Astrocyte (in vitro differentiated cells and primary cell): ENCODE data around the gene ELAVL2. TPM values are rescaled to one million over a fixed set of nuclear protein-coding genes. Genes with fewer than 3 reads are reported as not detected.

Source experiments
- DNase-seq: peaks from one replicate; pipeline ENCODE4 v3.0.0-alpha.2; 2010; ENCODE audit warnings: low read depth
- FAIRE-seq: peaks from 2 replicates; lab custom pipeline; 2011; peaks lifted over from hg19 to GRCh38; lab: Jason Lieb, UNC
- H2AFZ ChIP-seq: 2 replicates; pipeline ENCODE4 v1.6.0; 2012; ENCODE audit warnings: low read depth, low read length, inconsistent platforms
- H3K27ac ChIP-seq: 2 replicates; pipeline ENCODE4 v1.5.1; 2011; ENCODE audit warnings: low read depth, low read length, inconsistent platforms
- H3K27me3 ChIP-seq: 2 replicates; pipeline ENCODE4 v1.6.0; 2011; ENCODE audit warnings: low read length, inconsistent platforms; ENCODE audit not compliant: insufficient read depth
- H3K36me3 ChIP-seq: 2 replicates; pipeline ENCODE4 v1.5.1; 2011; ENCODE audit warnings: low read length, inconsistent platforms; ENCODE audit not compliant: insufficient read depth
- H3K4me1 ChIP-seq: 2 replicates; pipeline ENCODE4 v1.5.1; 2011; ENCODE audit warnings: low read length, inconsistent platforms; ENCODE audit not compliant: insufficient read depth
- H3K4me2 ChIP-seq: 2 replicates; pipeline ENCODE4 v1.6.0; 2012; ENCODE audit warnings: low read length, inconsistent platforms
- H3K4me3 ChIP-seq: 2 replicates; pipeline ENCODE4 v1.5.1; 2011; ENCODE audit warnings: low read depth, mild to moderate bottlenecking, low read length, inconsistent platforms; ENCODE audit not compliant: insufficient read depth
- H3K79me2 ChIP-seq: 2 replicates; pipeline ENCODE4 v1.6.0; 2012; ENCODE audit warnings: mild to moderate bottlenecking, low read length, inconsistent platforms; ENCODE audit not compliant: insufficient read depth
- H3K9ac ChIP-seq: 2 replicates; pipeline ENCODE4 v1.6.0; 2012; ENCODE audit warnings: mild to moderate bottlenecking, low read length, inconsistent platforms
- H3K9me3 ChIP-seq: 2 replicates; pipeline ENCODE4 v1.5.1; 2012; ENCODE audit warnings: low read depth, mild to moderate bottlenecking, low read length, inconsistent platforms; ENCODE audit not compliant: insufficient read depth
- H4K20me1 ChIP-seq: 2 replicates; pipeline ENCODE4 v1.6.0; 2012; ENCODE audit warnings: low read length, inconsistent platforms; ENCODE audit not compliant: insufficient read depth
- H3K27ac Mint-ChIP-seq: one replicate; pipeline ENCODE4 v1.8.0; 2021; ENCODE audit warnings: mild to moderate bottlenecking, mixed read lengths; ENCODE audit not compliant: unreplicated experiment
- H3K27me3 Mint-ChIP-seq: one replicate; pipeline ENCODE4 v1.8.0; 2021; ENCODE audit warnings: low read depth, mixed read lengths; ENCODE audit not compliant: unreplicated experiment
- H3K36me3 Mint-ChIP-seq: one replicate; pipeline ENCODE4 v1.8.0; 2021; ENCODE audit warnings: low read depth, mixed read lengths; ENCODE audit not compliant: unreplicated experiment
- H3K4me1 Mint-ChIP-seq: one replicate; pipeline ENCODE4 v1.8.0; 2021; ENCODE audit warnings: low read depth, mixed read lengths; ENCODE audit not compliant: unreplicated experiment
- H3K4me3 Mint-ChIP-seq: one replicate; pipeline ENCODE4 v1.8.0; 2021; ENCODE audit warnings: mild to moderate bottlenecking, moderate library complexity, mixed read lengths; ENCODE audit not compliant: unreplicated experiment
- H3K9me3 Mint-ChIP-seq: one replicate; pipeline ENCODE4 v1.8.0; 2021; ENCODE audit warnings: mild to moderate bottlenecking, mixed read lengths; ENCODE audit not compliant: unreplicated experiment
- EZH2 ChIP-seq: IDR thresholded peaks from 2 replicates; pipeline ENCODE4 v1.6.1; 2012; ENCODE audit warnings: mild to moderate bottlenecking, low read length, inconsistent platforms; ENCODE audit not compliant: insufficient read depth
- total RNA-seq: library from RNA; stranded (reverse); gene quantifications from 2 replicates; pipeline ENCODE4 v1.2.1, GENCODE V29; 2021
- TF ChIP-seq, protein P1 (sequence below): IDR thresholded peaks from 2 replicates; pipeline ENCODE4 v1.5.1; 2011; ENCODE audit warnings: low read depth, mild to moderate bottlenecking, inconsistent platforms, low read length, moderate library complexity; ENCODE audit not compliant: insufficient read depth

Gene ELAVL2
- total RNA-seq, 1 donor from 2014 or later: 22.2 TPM

DNA sequence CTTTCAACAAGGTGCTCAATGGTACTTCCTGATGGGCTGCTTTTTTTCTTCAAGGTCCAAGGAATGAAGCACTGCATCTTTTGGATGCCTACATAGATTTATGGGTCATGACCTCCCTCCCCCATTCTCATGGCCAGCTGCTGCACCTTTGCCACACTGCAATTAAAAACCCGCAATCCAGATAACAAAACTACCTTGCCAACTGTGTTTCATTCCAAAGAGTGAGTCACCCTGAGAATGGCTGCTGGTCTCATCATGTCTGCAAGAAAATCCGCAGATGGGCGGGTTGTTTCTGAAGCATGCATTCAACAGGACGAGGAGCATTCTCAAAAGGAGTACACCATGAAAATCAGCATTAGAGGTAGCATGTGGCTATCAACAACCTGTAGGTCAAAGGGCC is 139.8 kb downstream of the ELAVL2 start:
- Mint-ChIP-seq H3K36me3 (no peaks in the 10 kb centered on the region), H3K4me3 (no peak overlapping the region), H3K9me3 (no peaks in the 10 kb centered on the region), H3K4me1 (peaks cover 43% of the 10 kb centered on the region), H3K27me3 (no peaks in the 10 kb centered on the region), H3K27ac (peak overlapping the region; percentile 44)
- Histone ChIP-seq H3K9ac (no peak overlapping the region), H2AFZ (no peak overlapping the region), H3K9me3 (no peaks in the 10 kb centered on the region), H4K20me1 (no peaks in the 10 kb centered on the region), H3K4me2 (peak overlapping the region; percentile 40), H3K36me3 (no peaks in the 10 kb centered on the region), H3K4me3 (no peak overlapping the region), H3K79me2 (no peaks in the 10 kb centered on the region), H3K4me1 (peaks cover 21% of the 10 kb centered on the region), H3K27ac (no peak overlapping the region), H3K27me3 (no peaks in the 10 kb centered on the region)
- DNase-seq (peak; percentile 87), FAIRE-seq (no peak)
- TF ChIP-seq, protein P1, sequence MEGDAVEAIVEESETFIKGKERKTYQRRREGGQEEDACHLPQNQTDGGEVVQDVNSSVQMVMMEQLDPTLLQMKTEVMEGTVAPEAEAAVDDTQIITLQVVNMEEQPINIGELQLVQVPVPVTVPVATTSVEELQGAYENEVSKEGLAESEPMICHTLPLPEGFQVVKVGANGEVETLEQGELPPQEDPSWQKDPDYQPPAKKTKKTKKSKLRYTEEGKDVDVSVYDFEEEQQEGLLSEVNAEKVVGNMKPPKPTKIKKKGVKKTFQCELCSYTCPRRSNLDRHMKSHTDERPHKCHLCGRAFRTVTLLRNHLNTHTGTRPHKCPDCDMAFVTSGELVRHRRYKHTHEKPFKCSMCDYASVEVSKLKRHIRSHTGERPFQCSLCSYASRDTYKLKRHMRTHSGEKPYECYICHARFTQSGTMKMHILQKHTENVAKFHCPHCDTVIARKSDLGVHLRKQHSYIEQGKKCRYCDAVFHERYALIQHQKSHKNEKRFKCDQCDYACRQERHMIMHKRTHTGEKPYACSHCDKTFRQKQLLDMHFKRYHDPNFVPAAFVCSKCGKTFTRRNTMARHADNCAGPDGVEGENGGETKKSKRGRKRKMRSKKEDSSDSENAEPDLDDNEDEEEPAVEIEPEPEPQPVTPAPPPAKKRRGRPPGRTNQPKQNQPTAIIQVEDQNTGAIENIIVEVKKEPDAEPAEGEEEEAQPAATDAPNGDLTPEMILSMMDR: no peak
- no peak for TF ChIP-seq EZH2

DNA sequence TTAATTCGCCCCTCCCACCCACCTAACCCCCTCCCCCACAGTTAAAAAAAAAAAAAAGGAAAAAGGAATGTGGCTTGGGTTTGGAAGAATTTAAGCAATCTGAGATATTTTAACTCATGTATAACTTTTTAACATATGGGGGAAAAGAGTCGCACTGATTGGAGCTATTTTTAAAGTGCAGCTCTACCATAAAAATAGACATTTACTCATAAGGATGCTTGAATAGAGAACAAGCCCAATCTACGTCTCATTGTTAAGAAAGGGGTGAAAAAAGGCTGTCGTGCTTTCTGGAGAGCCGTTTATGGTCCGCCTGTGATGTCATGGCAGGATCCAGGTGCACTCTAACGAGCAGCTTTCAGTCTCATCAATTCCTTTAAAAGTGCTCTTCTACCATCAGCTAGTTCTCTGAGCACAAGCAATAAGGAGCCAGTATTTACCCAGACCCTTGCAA is 142.4 kb downstream of the ELAVL2 start:
- Histone ChIP-seq H3K79me2 (no peaks in the 10 kb centered on the region), H4K20me1 (no peaks in the 10 kb centered on the region), H3K4me2 (peak overlapping the region; percentile 69), H3K9me3 (no peaks in the 10 kb centered on the region), H2AFZ (no peak overlapping the region), H3K27me3 (no peaks in the 10 kb centered on the region), H3K9ac (no peak overlapping the region), H3K27ac (peak overlapping the region; percentile 31), H3K4me3 (no peak overlapping the region), H3K4me1 (peaks cover 21% of the 10 kb centered on the region), H3K36me3 (no peaks in the 10 kb centered on the region)
- no peaks in the 10 kb centered on the region for H3K27me3 Mint-ChIP-seq
- H3K27ac Mint-ChIP-seq: peak overlapping the region; percentile 82
- peak; percentile 50 for DNase-seq
- no peaks in the 10 kb centered on the region for H3K9me3 Mint-ChIP-seq
- peak overlapping the region; percentile 21 for H3K4me3 Mint-ChIP-seq
- TF ChIP-seq, protein P1: no peak
- no peak for TF ChIP-seq EZH2
- no peaks in the 10 kb centered on the region for H3K36me3 Mint-ChIP-seq
- FAIRE-seq: no peak
- H3K4me1 Mint-ChIP-seq: peaks cover 46% of the 10 kb centered on the region

DNA sequence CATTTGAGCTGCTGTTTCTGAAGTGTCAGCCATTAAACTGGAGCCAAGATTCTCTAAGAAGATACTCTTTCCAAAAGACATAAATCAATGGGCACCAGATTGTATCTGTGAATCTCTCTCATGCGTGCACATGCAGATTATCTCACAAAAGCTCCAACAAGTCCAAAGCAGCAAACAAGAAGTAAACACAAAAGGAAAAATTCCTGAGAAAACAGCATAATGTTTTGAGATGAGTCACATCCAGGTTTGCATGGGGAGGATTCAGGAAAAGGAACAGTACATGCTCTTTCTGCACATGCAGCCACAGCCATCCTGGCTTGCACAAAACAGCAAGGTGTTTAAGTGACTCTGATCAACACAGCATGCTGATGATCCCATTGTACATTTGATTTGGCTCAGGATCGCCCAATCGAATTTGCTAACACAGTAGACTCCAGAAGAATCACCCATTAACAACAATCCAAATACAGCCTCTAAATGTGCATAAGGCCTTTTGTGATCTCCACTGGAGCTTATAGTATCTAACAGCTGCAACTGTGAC is 143.1 kb downstream of the ELAVL2 start:
- no peak for TF ChIP-seq EZH2
- Histone ChIP-seq H3K9ac (no peak overlapping the region), H3K4me3 (no peak overlapping the region), H3K9me3 (no peaks in the 10 kb centered on the region), H3K27ac (no peak overlapping the region), H3K27me3 (no peaks in the 10 kb centered on the region), H3K4me1 (peaks cover 21% of the 10 kb centered on the region), H3K4me2 (peak overlapping the region; percentile 69), H3K36me3 (no peaks in the 10 kb centered on the region), H4K20me1 (no peaks in the 10 kb centered on the region), H2AFZ (no peak overlapping the region), H3K79me2 (no peaks in the 10 kb centered on the region)
- peaks cover 46% of the 10 kb centered on the region for H3K4me1 Mint-ChIP-seq
- H3K4me3 Mint-ChIP-seq: no peak overlapping the region
- no peaks in the 10 kb centered on the region for H3K27me3 Mint-ChIP-seq
- no peaks in the 10 kb centered on the region for H3K9me3 Mint-ChIP-seq
- FAIRE-seq (no peak), DNase-seq (peak; percentile 40)
- H3K36me3 Mint-ChIP-seq: no peaks in the 10 kb centered on the region
- H3K27ac Mint-ChIP-seq: peak overlapping the region; percentile 34
